HG03354 (cell line): ENCODE results near the gene PACS1.

Experiments
- ATAC-seq: cut with Tn5 transposase; IDR thresholded peaks from one replicate; pipeline ENCODE4 v1.9.1; 2021; ENCODE audit warnings: mild to moderate bottlenecking; ENCODE audit not compliant: unreplicated experiment, poor library complexity, severe bottlenecking

PACS1 gene

GRCh38 chr11:66160709-66161108 lies 90.6 kb downstream of the PACS1 start:
- no peak for ATAC-seq

- no peak for ATAC-seq
These were observed 98.2 kb downstream of the PACS1 start for GRCh38 chr11:66168289-66168688.

GRCh38 chr11:66172146-66172545 lies 102.1 kb downstream of the PACS1 start:
- ATAC-seq: no peak

GRCh38 chr11:66176650-66177049 lies 106.6 kb downstream of the PACS1 start:
- no peak for ATAC-seq

GRCh38 chr11:66178183-66178582 lies 108.1 kb downstream of the PACS1 start:
- ATAC-seq: no peak

GRCh38 chr11:66178871-66179270 lies 108.8 kb downstream of the PACS1 start:
- no peak for ATAC-seq

- no peak for ATAC-seq
These were observed 111.7 kb downstream of the PACS1 start for GRCh38 chr11:66181632-66182315.

- ATAC-seq: no peak
These were observed 113.5 kb downstream of the PACS1 start for GRCh38 chr11:66183494-66184048.

- ATAC-seq: no peak
These were observed 114.7 kb downstream of the PACS1 start for GRCh38 chr11:66184728-66185127.

- ATAC-seq: no peak
These were observed 116.4 kb downstream of the PACS1 start for GRCh38 chr11:66186470-66186869.

GRCh38 chr11:66187453-66187852 lies 117.4 kb downstream of the PACS1 start:
- ATAC-seq: no peak

GRCh38 chr11:66188580-66188979 lies 118.5 kb downstream of the PACS1 start:
- no peak for ATAC-seq

- ATAC-seq: no peak
These were observed 119.1 kb downstream of the PACS1 start for GRCh38 chr11:66189031-66189745.

GRCh38 chr11:66190786-66191185 lies 120.7 kb downstream of the PACS1 start:
- ATAC-seq: no peak

- no peak for ATAC-seq
These were observed 122.2 kb downstream of the PACS1 start for GRCh38 chr11:66192181-66192863.

- no peak for ATAC-seq
These were observed 124.3 kb downstream of the PACS1 start for GRCh38 chr11:66194391-66194790.

- ATAC-seq: no peak
These were observed 125.8 kb downstream of the PACS1 start for GRCh38 chr11:66195867-66196266.

- no peak for ATAC-seq
These were observed 133.8 kb downstream of the PACS1 start for GRCh38 chr11:66203847-66204246.

GRCh38 chr11:66204412-66204811 lies 134.3 kb downstream of the PACS1 start:
- ATAC-seq: no peak

- no peak for ATAC-seq
These were observed 137.7 kb downstream of the PACS1 start for GRCh38 chr11:66207816-66208215.

GRCh38 chr11:66211100-66211499 lies 141.0 kb downstream of the PACS1 start:
- ATAC-seq: no peak
